Skeletal muscle cell (primary cell): Measurements from ENCODE around the gene FPGT.
"Not testable (repeated sequence)": the region's sequence is repeated elsewhere in the genome, so short reads cannot be mapped to it uniquely, and the experiment has no call there.

Source experiments
- DNase-seq: peaks from one replicate; pipeline ENCODE4 v3.0.0-alpha.2; 2010; ENCODE audit warnings: low read depth
- H3K4me3 ChIP-seq: 2 replicates; pipeline ENCODE4 v1.5.1; 2011; ENCODE audit warnings: low read depth, mild to moderate bottlenecking, control low read depth, low read length, moderate library complexity

The FPGT gene

DNA sequence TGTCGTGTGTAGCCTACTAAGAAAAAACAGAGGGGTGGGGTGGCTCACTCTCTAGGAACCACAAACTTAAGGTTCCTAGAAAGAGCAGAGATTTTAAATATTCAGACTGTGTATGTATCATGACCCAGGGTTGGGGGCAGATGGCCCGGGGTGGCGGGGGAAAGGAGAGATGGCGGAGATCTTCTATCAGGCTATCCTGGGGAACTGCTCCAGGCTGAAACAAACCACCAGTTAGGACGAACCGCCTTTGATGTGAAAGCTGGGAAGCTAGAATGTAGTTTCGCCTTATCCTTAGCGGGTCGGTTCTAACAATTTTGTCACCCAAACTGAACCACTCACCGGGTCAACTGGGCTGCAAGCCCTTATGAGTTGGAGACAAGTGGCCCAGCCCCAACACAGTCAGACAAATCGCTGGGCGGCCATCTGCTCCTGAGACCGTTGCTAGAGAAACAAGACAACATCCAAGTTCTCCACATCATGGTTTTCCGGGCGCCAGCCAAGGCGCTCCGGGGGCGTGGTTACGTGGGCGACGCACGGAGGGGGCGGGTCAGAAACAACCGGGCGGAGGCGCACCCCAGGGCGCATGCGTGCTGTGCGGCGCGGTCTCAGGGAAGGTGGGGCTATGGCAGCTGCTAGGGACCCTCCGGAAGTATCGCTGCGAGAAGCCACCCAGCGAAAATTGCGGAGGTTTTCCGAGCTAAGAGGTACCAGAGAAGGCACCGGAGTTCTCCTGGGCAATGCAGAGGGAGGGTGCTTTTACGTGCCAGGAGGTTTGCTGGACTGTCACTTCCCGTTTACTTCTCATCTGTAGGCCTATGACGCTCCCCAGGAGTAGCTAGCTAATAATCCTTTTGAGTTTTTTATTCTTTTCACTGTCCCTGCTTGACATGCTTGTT, at the start of gene FPGT, which contains the start of gene LRRIQ3:
Gene FPGT, plus strand, starts transcription at position 586 of the 896 bp plus-strand sequence. Its CDS starts 37 bp downstream, at position 623.
Gene LRRIQ3, minus strand, starts transcription at position 520 of the 896 bp plus-strand sequence. CDS start 14,492 bp downstream, outside the sequence.
- DNase-seq: peak; percentile 72
- peak within 1 kb of the TSS; percentile 77 for H3K4me3 ChIP-seq

GRCh38 chr1:74160046-74160445, 38.0 kb upstream of the FPGT start:
- H3K4me3 ChIP-seq: no peak overlapping the region

DNA sequence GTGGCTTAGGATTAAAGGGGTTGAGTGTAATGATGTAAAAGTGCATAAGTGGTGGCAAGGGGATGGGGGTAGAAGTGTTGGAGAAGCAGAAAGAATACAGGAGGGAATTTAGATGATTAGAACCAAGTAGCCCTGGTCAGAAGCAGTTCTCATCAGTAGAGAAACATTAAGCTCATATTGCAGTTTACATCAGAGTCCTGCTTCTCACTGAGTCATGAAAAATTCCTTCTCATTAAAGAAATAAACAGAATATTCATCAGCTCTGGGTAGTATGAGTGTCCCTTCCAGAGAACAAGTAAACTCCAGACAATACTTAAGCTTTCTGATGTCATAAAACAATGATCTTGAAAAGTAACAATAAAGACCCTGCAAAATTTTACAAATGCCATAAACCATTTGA, 36.5 kb upstream of the FPGT start:
- DNase-seq: no peak
- no peak overlapping the region for H3K4me3 ChIP-seq

More at GRCh38 chr1:74160046-74160445, 38.0 kb upstream of the FPGT start:
- DNase-seq: no peak

GRCh38 chr1:74162333-74162732, 35.7 kb upstream of the FPGT start:
- DNase-seq: no peak
- H3K4me3 ChIP-seq: no peak overlapping the region

GRCh38 chr1:74174423-74174822, 23.6 kb upstream of the FPGT start:
- not testable (repeated sequence) for H3K4me3 ChIP-seq, DNase-seq

GRCh38 chr1:74180490-74180889, 17.6 kb upstream of the FPGT start:
- DNase-seq: peak; percentile 50
- no peak overlapping the region for H3K4me3 ChIP-seq

DNA sequence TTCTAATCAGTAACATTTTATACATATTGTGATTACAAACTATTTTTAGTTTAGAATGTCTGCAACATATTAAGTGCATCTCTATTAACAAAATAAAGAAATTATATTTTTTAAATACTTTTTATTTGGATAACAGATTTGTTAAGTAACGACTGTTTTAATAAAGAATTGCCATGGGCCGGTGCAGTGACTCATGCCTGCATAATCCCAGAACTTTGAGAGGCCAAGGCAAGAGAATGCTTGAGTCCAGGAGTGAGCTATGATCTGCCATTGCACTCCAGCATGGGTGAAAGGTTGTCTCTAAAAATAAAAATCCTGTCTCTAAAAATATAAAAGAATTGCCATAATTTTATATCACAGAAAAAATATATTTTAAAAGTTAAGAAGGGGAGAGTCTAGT, 4.1 kb upstream of the FPGT start:
- H3K4me3 ChIP-seq: no peak overlapping the region
- DNase-seq: peak; percentile 20

- no peak for DNase-seq
Observed at GRCh38 chr1:74195339-74195738, 2.7 kb upstream of the FPGT start.

DNA sequence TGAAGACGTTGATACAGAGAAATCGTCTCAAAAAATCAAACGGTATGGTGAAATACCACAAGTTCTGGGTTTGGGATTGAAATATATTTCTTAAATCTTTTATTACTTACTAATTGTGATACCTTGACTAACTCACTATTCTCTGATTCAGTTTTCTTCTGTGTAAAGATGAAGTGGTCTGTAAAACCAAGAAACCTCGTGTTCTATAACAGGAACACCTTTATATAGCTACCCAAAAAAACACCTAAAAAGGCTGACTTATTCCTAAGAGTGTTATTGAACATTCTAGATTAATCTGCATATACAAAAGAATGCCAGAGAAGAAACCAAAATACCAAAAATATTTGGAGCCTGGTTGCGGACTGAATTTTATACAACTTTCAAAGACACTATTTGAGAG, 787 bp upstream of the FPGT start:
- no peak for DNase-seq
- peak overlapping the region; percentile 77 for H3K4me3 ChIP-seq

More at GRCh38 chr1:74195339-74195738, 2.7 kb upstream of the FPGT start:
- H3K4me3 ChIP-seq: no peak overlapping the region

DNA sequence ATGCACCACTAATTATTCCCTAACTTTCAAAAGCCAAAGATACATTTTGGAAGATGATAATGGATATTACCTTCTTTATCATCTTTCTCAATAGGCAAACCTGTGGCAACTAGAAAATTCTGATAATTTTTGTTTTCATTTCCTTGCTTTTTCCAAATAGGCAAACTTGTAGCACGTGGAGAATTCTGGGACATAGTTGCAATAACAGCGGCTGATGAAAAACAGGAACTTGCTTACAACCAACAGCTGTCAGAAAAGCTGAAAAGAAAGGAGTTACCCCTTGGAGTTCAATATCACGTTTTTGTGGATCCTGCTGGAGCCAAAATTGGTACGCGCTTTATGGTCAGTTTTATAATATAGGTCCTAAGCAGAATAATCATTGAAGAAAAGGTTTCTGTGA, 1.5 kb downstream of the FPGT start:
- no peak overlapping the region for H3K4me3 ChIP-seq
- DNase-seq: no peak

- DNase-seq: peak; percentile 16
- no peak overlapping the region for H3K4me3 ChIP-seq
Observed at GRCh38 chr1:74205266-74205665, 7.2 kb downstream of the FPGT start.

GRCh38 chr1:74215229-74215628, 17.2 kb downstream of the FPGT start:
- H3K4me3 ChIP-seq: no peak overlapping the region
- no peak for DNase-seq

- H3K4me3 ChIP-seq: no peak overlapping the region
- DNase-seq: no peak
Observed at GRCh38 chr1:74222701-74223100, 24.7 kb downstream of the FPGT start.

GRCh38 chr1:74223453-74223852, 25.4 kb downstream of the FPGT start:
- no peak for DNase-seq
- no peak overlapping the region for H3K4me3 ChIP-seq

GRCh38 chr1:74235153-74235552, 37.1 kb downstream of the FPGT start, which contains the start of gene TNNI3K:
TSS of gene TNNI3K (plus strand) at chr1:74235387. CDS start at chr1:74235452, 65 bp downstream.
- DNase-seq: no peak
- no peak within 1 kb of the TSS for H3K4me3 ChIP-seq

DNA sequence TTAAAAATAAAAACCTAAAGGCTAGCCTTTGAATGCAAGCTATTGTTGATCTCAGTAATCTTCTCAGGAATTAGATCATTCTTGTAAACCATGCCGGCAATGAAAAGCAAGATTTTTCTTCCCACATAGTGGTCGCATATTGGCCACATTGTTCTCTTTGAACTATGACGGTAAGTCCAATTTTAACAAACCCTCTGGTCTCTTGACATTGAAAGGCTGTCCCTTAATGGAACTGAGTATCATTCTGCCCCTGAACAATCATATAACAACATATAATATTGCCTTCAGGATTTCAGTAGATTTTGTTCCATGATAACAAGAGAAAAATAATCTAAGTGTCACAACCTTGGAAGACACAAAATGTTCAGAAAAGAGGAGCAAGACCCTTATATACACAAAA, 38.4 kb downstream of the FPGT start:
- no peak for DNase-seq
- H3K4me3 ChIP-seq: no peak overlapping the region

DNA sequence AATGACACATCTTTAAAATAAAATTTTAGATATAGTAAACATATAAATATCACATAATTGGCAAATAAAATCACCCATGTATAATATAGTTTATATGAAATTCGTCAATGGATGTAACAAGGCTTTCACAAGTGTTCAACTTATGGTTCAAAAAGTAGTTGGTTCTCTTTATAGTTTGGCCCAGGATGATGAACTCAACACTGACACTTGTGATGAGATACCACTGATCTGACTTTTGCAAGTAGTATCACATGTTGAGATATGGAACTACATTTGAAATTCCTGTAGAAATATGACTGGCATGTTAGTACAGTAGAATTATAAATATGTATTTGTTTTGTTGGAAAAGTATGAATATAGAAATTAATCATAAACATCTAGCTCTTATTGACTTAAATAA, 39.0 kb downstream of the FPGT start:
- H3K4me3 ChIP-seq: no peak overlapping the region
- no peak for DNase-seq

DNA sequence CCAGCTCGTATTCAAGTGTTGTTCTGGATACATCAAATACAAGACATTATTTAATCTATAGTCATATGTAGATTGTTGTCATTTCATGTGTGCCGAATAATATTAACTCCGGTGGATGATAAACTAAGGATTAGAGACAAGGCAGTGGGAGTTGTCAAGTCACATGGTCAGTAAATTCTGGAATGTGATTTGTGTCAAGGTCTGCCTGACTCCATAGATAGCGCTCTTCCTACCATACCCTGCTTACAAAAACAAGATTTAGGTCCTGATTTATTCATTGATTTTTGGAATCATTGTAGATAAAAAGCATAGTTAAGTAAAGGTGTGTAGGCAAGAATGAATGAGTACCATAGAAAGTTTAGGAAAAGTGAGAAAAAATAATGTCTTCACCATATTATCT, 39.7 kb downstream of the FPGT start:
- no peak overlapping the region for H3K4me3 ChIP-seq
- no peak for DNase-seq

DNA sequence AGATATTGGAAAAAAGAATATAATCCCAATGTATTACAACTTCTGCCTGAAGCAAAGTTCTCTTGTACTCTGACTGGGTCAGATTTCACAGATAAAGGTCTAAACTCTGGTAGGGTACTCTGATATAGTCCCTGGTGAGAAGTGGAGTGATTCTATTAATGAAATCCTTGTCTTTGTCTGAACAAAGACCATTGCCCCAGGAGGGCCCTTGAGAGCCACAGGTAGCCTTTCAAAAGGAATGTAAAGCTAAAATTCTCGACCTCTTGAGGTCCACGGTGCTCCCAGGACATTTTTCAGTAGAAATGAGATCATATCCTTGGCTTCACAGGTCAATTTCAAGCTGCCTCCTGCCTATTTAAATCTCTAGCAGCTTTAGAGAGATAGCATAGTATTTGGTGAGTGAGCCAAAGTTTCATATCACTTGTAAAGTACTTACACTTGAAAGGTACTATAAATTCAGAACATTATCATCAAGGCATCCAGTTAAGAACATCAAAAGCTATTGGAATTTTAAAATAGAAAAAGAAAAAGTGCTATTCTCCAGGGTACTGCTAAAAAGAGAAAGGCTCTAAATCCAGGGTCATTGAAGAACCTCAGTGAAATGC, 47.2 kb downstream of the FPGT start:
- no peak for DNase-seq
- no peak overlapping the region for H3K4me3 ChIP-seq

- no peak overlapping the region for H3K4me3 ChIP-seq
- DNase-seq: no peak
Observed at GRCh38 chr1:74246315-74246714, 48.3 kb downstream of the FPGT start.
